HepG2 (cell line): ENCODE measurements around the gene DDAH1. TPM values are rescaled to one million over a fixed set of nuclear protein-coding genes. Genes with fewer than 3 reads are reported as not detected.

ENCODE experiments used
- CEBPZ ChIP-seq: IDR thresholded peaks from 2 replicates; pipeline ENCODE4 v1.6.1; 2012; ENCODE audit warnings: low read length, improper control_type of control experiment
- HNF1B ChIP-seq: sonication (generic); formaldehyde crosslinking; IDR thresholded peaks from 2 replicates; pipeline ENCODE4 v1.5.1; 2020; ENCODE audit warnings: mild to moderate bottlenecking, moderate library complexity, missing genetic modification reagents
- KAT8 ChIP-seq: IDR thresholded peaks from 2 replicates; pipeline ENCODE4 v1.6.1; 2016; ENCODE audit warnings: missing genetic modification reagents, missing compliant biosample characterization
- KDM5A ChIP-seq: fragments of 200-600 bp; sonication (generic); IDR thresholded peaks from 2 replicates; pipeline ENCODE4 v1.7.0; 2018; ENCODE audit warnings: antibody characterized with exemption, mild to moderate bottlenecking, low read length, borderline replicate concordance
- KLF6 ChIP-seq: IDR thresholded peaks from 2 replicates; pipeline ENCODE4 v1.8.0; 2016; ENCODE audit warnings: missing biosample characterization, missing genetic modification reagents
- MEF2D ChIP-seq: sonication (generic); formaldehyde crosslinking; IDR thresholded peaks from 2 replicates; pipeline ENCODE4 v1.5.1; 2020; ENCODE audit warnings: mild to moderate bottlenecking, missing genetic modification reagents
- MNT ChIP-seq: fragments of 450-650 bp; IDR thresholded peaks from 2 replicates; pipeline ENCODE4 v1.6.1; 2016
- MTF1 ChIP-seq: sonication (generic); formaldehyde crosslinking; IDR thresholded peaks from 2 replicates; pipeline ENCODE4 v1.5.0; 2020; ENCODE audit warnings: missing genetic modification reagents
- MXI1 ChIP-seq: IDR thresholded peaks from 3 replicates; pipeline ENCODE4 v1.6.1; 2012; ENCODE audit warnings: low read depth, low read length, inconsistent platforms, borderline replicate concordance
- NFE2L1 ChIP-seq: sonication (generic); formaldehyde crosslinking; IDR thresholded peaks from 2 replicates; pipeline ENCODE4 v1.4.0; 2020; ENCODE audit warnings: missing genetic modification reagents, mild to moderate bottlenecking, borderline replicate concordance
- RXRA ChIP-seq: sonication (generic); formaldehyde crosslinking; IDR thresholded peaks from 2 replicates; pipeline ENCODE4 v1.5.1; 2020; ENCODE audit warnings: missing genetic modification reagents
- SIN3A ChIP-seq: IDR thresholded peaks from 2 replicates; pipeline ENCODE4 v1.6.1; 2011; ENCODE audit warnings: low read depth, mild to moderate bottlenecking, control low read depth, low read length, borderline replicate concordance
- SRY ChIP-seq: sonication (generic); formaldehyde crosslinking; IDR thresholded peaks from 2 replicates; pipeline ENCODE4 v1.8.0; 2022; ENCODE audit warnings: mild to moderate bottlenecking, missing genetic modification reagents
- SSRP1 ChIP-seq: IDR thresholded peaks from 2 replicates; pipeline ENCODE4 v1.6.1; 2016; ENCODE audit warnings: control low read depth
- TMF1 ChIP-seq: sonication (generic); formaldehyde crosslinking; IDR thresholded peaks from 2 replicates; pipeline ENCODE4 v1.8.1; 2022; ENCODE audit warnings: low read depth, missing genetic modification reagents
- XRCC5 ChIP-seq: fragments of 200-400 bp; formaldehyde crosslinking; optimal IDR thresholded peaks from 2 replicates; pipeline ENCODE3; 2017; ENCODE audit warnings: mild to moderate bottlenecking, low read length
- ZBTB7B ChIP-seq: sonication (generic); formaldehyde crosslinking; IDR thresholded peaks from 2 replicates; pipeline ENCODE4 v1.4.0; 2020; ENCODE audit warnings: missing genetic modification reagents
- ZNF256 ChIP-seq: sonication (generic); formaldehyde crosslinking; conservative IDR thresholded peaks from 2 replicates; pipeline ENCODE4 v1.4.0; 2020; ENCODE audit warnings: missing genetic modification reagents
- ZNF513 ChIP-seq: sonication (generic); formaldehyde crosslinking; conservative IDR thresholded peaks from 2 replicates; pipeline ENCODE4 v1.5.0; 2020; ENCODE audit warnings: missing genetic modification reagents
- polyA plus RNA-seq, 8 experiments: library from polyadenylated mRNA; depleted of rRNA in 3 of 8; stranded (reverse) in 7 of 8; unstranded in 1 of 8; fragments of >200 nt; fragmentation: Illumina TruSeq in 4 of 8; extraction: Trizol in 4 of 8; gene quantifications; 2 replicates each; pipeline versions ENCODE4 v1.2.1 to v1.2.3, GENCODE V29; 2011 to 2016; ENCODE audit warnings: low read depth in 4 of 8, missing spikeins in 1 of 8, mixed read lengths in 1 of 8; ENCODE audit not compliant: insufficient read depth in 1 of 8
- total RNA-seq, 5 experiments: library from RNA; depleted of rRNA; stranded (reverse); fragments of >200 nt; fragmentation: Illumina TruSeq; extraction: Trizol; gene quantifications; 2 replicates each; pipeline ENCODE4 v1.2.3, GENCODE V29; 2016; ENCODE audit warnings: low read depth in 1 of 5
- TF ChIP-seq, protein P1 (sequence below): sonication (generic); formaldehyde crosslinking; IDR thresholded peaks from 2 replicates; pipeline ENCODE4 v1.4.0; 2020; ENCODE audit warnings: mild to moderate bottlenecking, missing genetic modification reagents, borderline replicate concordance

Gene DDAH1
- total and polyA plus RNA-seq, 2 of the 13 experiments (the other 11 are each of a cell fraction or from before 2014, with no cell fraction given), result 39.7 to 64.4 TPM

DNA sequence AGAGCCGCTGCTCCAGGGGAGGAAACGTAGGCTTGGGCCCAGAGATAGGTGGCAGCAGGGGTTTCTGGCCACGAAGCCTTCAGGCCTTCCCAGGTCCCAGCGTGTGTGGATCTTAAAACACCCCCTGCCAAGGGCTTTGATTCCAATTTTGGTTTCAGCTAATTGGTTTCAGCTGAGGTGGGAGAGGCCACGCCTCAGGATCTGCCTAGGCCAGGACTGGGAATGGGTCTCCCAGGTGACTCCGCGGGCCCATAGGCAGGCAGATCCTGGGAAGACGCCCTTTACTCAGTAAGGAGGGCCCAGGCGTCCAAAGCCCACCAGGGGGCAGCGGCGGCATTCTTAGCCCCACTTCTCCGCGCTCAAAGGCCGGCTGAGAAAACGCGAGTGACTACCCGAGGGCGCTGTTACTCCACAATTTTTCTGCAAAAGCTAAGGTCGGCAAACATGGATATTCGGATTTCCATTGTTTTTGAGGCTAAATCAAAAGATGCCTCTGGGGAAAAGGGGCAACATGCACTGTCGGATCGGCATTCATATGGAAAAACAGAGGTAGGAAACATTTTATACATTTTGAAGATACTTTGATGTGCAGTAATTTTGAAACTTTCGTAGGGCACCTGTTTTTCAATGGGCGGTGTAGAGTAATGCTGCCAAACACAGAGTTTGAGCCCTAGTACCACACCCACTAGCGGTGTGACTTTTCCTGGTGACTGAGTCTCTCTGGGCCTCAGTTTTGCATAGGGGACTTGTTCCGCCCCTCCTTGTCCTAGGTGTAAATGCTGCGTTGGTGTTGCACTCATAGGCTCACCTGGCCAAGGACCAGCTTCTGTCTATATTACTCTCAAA lies 156.7 kb downstream of the DDAH1 start (continued):
- TF ChIP-seq CEBPZ, result no peak
- no peak for TF ChIP-seq MNT
- peak; percentile 92 for TF ChIP-seq XRCC5
- TF ChIP-seq RXRA, result no peak
- 0 out of 2 replicates have a peak, but pooled peaks have one; percentile 42 for TF ChIP-seq KAT8
- no peak for TF ChIP-seq ZNF256 (CRISPR knock-in tag)
- TF ChIP-seq KLF6 (CRISPR knock-in tag), result no peak
- TF ChIP-seq SIN3A, result no peak
- TF ChIP-seq, protein P1, sequence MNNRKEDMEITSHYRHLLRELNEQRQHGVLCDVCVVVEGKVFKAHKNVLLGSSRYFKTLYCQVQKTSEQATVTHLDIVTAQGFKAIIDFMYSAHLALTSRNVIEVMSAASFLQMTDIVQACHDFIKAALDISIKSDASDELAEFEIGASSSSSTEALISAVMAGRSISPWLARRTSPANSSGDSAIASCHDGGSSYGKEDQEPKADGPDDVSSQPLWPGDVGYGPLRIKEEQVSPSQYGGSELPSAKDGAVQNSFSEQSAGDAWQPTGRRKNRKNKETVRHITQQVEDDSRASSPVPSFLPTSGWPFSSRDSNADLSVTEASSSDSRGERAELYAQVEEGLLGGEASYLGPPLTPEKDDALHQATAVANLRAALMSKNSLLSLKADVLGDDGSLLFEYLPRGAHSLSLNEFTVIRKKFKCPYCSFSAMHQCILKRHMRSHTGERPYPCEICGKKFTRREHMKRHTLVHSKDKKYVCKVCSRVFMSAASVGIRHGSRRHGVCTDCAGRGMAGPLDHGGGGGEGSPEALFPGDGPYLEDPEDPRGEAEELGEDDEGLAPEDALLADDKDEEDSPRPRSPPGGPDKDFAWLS (CRISPR knock-in tag), result no peak
- TF ChIP-seq SSRP1 (CRISPR knock-in tag), result no peak
- TF ChIP-seq ZBTB7B (CRISPR knock-in tag), result 0 out of 2 replicates have a peak, but pooled peaks have one; percentile 25
- no peak for TF ChIP-seq TMF1
- no peak for TF ChIP-seq KDM5A
- TF ChIP-seq NFE2L1 (CRISPR knock-in tag), result no peak
- TF ChIP-seq MTF1 (CRISPR knock-in tag), result no peak
- TF ChIP-seq HNF1B (CRISPR knock-in tag), result peak; percentile 83; the same call in 1 of the 2 replicates
- TF ChIP-seq SRY, result no peak
- TF ChIP-seq ZNF513, result no peak
- 0 out of 2 replicates have a peak, but pooled peaks have one; percentile 40 for TF ChIP-seq MEF2D (CRISPR knock-in tag)
- no peak for TF ChIP-seq MXI1
